HCT116 (cell line): ENCODE measurements around the gene GRPR. TPM values are rescaled to one million over a fixed set of nuclear protein-coding genes. Genes with fewer than 3 reads are reported as not detected.

Source experiments
- ATAC-seq: fragments of 200-7000 bp; cut with Tn5 transposase; 2 replicates; pipeline ENCODE4 v1.9.1; 2020; ENCODE audit warnings: mild to moderate bottlenecking, moderate library complexity
- BruUV-seq: library from RNA; stranded (reverse); fragments of 400-500 nt; replicated peaks from 2 replicates; lab custom pipeline; 2021; lab: Mats Ljungman, UMichigan
- CTCF ChIA-PET: fragments of 300-600 bp; sonication (Branson Sonifier 250); formaldehyde crosslinking; loops from one replicate; lab custom pipeline; 2021; ENCODE audit warnings: antibody characterized with exemption; lab: Charles Lee
- POLR2A ChIA-PET: fragments of 300-600, 350-600 bp; sonication (Branson Sonifier 250); formaldehyde crosslinking; loops from one replicate; lab custom pipeline; 2021; ENCODE audit warnings: antibody characterized with exemption; lab: Charles Lee
- RAD21 ChIA-PET, 2 experiments: fragments of 300-600 bp; sonication (Branson Sonifier 250); formaldehyde crosslinking; loops; one replicate each; lab custom pipeline; 2023; ENCODE audit warnings: low total read pairs in 2 of 2; ENCODE audit not compliant: uncharacterized antibody in 2 of 2, unreplicated experiment in 2 of 2, low non-redundant PET in 1 of 2; lab: Charles Lee
- DNase-seq: peaks from one replicate; pipeline ENCODE4 v3.0.0-alpha.2; 2010; ENCODE audit warnings: low read depth, low spot score
- H2AFZ ChIP-seq: fragments of 200-600 bp; shearing (Covaris generic), sonication (generic); 2 replicates; pipeline ENCODE4 v1.6.1; 2017; ENCODE audit warnings: low read depth, mixed run types, mixed read lengths, antibody characterized with exemption, low read length; ENCODE audit not compliant: poor library complexity, severe bottlenecking
- H3K27ac ChIP-seq: 2 replicates; pipeline ENCODE4 v1.5.1; 2012; ENCODE audit warnings: low read depth, low read length
- H3K27me3 ChIP-seq: fragments of 200-600 bp; sonication (generic); 2 replicates; pipeline ENCODE4 v1.6.1; 2016; ENCODE audit warnings: mixed run types, low read length, mixed read lengths; ENCODE audit not compliant: insufficient read depth
- H3K36me3 ChIP-seq, 2 experiments: fragments of 200-500 bp in 1 of 2; fragments of 200-600 bp in 1 of 2; sonication (Bioruptor generic) in 1 of 2; sonication (generic) in 1 of 2; 2 replicates each; pipeline versions ENCODE4 v1.5.1 to v1.6.1; 2014 to 2016; ENCODE audit warnings: low read length in 2 of 2, inconsistent platforms in 1 of 2, mixed read lengths in 1 of 2, mixed run types in 1 of 2; ENCODE audit not compliant: insufficient read depth in 2 of 2, control insufficient read depth in 1 of 2
- H3K4me1 ChIP-seq, 2 experiments: fragments of 200-600 bp in 1 of 2; sonication (generic) in 1 of 2; 2 replicates each; pipeline versions ENCODE4 v1.5.1 to v1.6.1; 2012 to 2017; ENCODE audit warnings: low read length in 2 of 2, inconsistent platforms in 1 of 2, mild to moderate bottlenecking in 1 of 2, mixed read lengths in 1 of 2, mixed run types in 1 of 2, moderate library complexity in 1 of 2; ENCODE audit not compliant: insufficient read depth in 2 of 2, control insufficient read depth in 1 of 2
- H3K4me2 ChIP-seq: fragments of 200-600 bp; sonication (generic); 2 replicates; pipeline ENCODE4 v1.6.1; 2017; ENCODE audit warnings: mixed run types, low read length, mixed read lengths
- H3K4me3 ChIP-seq, 2 experiments: fragments of 200-600 bp in 1 of 2; sonication (generic) in 1 of 2; replicated peaks in 1 of 2; 2 replicates each; pipeline ENCODE4 v1.5.1; 2011 to 2016; ENCODE audit warnings: low read length in 2 of 2, control low read depth in 1 of 2, low read depth in 1 of 2, mild to moderate bottlenecking in 1 of 2, mixed read lengths in 1 of 2, mixed run types in 1 of 2
- H3K79me2 ChIP-seq: fragments of 200-600 bp; sonication (generic); 2 replicates; pipeline ENCODE4 v1.6.1; 2017; ENCODE audit warnings: mild to moderate bottlenecking, mixed run types, low read length, moderate library complexity, mixed read lengths; ENCODE audit not compliant: insufficient read depth
- H3K9ac ChIP-seq: fragments of 200-600 bp; sonication (generic); 2 replicates; pipeline ENCODE4 v1.6.1; 2016; ENCODE audit warnings: low read length, mixed read lengths
- H3K9me2 ChIP-seq: fragments of 200-600 bp; sonication (generic), shearing (Covaris generic); 2 replicates; pipeline ENCODE4 v1.6.1; 2017; ENCODE audit warnings: mixed run types, mild to moderate bottlenecking, moderate library complexity; ENCODE audit not compliant: insufficient read depth
- H3K9me3 ChIP-seq, 2 experiments: fragments of 200-500 bp in 1 of 2; fragments of 200-600 bp in 1 of 2; sonication (Bioruptor generic) in 1 of 2; sonication (generic) in 1 of 2; 2 replicates each; pipeline ENCODE4 v1.6.1; 2014 to 2017; ENCODE audit warnings: low read length in 2 of 2, mixed read lengths in 2 of 2, inconsistent platforms in 1 of 2, low read depth in 1 of 2, mild to moderate bottlenecking in 1 of 2, mixed run types in 1 of 2, moderate library complexity in 1 of 2; ENCODE audit not compliant: control insufficient read depth in 1 of 2, insufficient read depth in 1 of 2
- H4K20me1 ChIP-seq: fragments of 200-600 bp; sonication (generic), shearing (Covaris generic); 2 replicates; pipeline ENCODE4 v1.6.1; 2017; ENCODE audit warnings: mixed run types, mild to moderate bottlenecking, moderate library complexity; ENCODE audit not compliant: insufficient read depth
- ATF3 ChIP-seq: IDR thresholded peaks from 2 replicates; pipeline ENCODE4 v1.6.1; 2012
- CBX3 ChIP-seq: IDR thresholded peaks from 2 replicates; pipeline ENCODE4 v1.6.1; 2012; ENCODE audit warnings: low read depth
- CEBPB ChIP-seq: IDR thresholded peaks from 2 replicates; pipeline ENCODE4 v1.6.1; 2012; ENCODE audit warnings: low read depth
- CTCF ChIP-seq, 3 experiments: fragments of 200-600 bp in 1 of 3; sonication (generic) in 1 of 3; IDR thresholded peaks in 2 of 3; conservative IDR thresholded peaks in 1 of 3; 2 replicates each; pipeline ENCODE4 v1.5.1; 2012 to 2017; ENCODE audit warnings: low read depth in 2 of 3, low read length in 2 of 3, antibody characterized with exemption in 1 of 3, borderline replicate concordance in 1 of 3, control low read depth in 1 of 3, mild to moderate bottlenecking in 1 of 3, mixed read lengths in 1 of 3, mixed run types in 1 of 3, moderate library complexity in 1 of 3; ENCODE audit not compliant: insufficient read depth in 1 of 3
- EGR1 ChIP-seq: IDR thresholded peaks from 2 replicates; pipeline ENCODE4 v1.6.1; 2012; ENCODE audit warnings: low read depth
- ELF1 ChIP-seq: IDR thresholded peaks from 2 replicates; pipeline ENCODE4 v1.6.1; 2012; ENCODE audit warnings: low read depth, borderline replicate concordance
- EZH2 ChIP-seq: fragments of 200-600 bp; sonication (generic); IDR thresholded peaks from 2 replicates; pipeline ENCODE4 v1.6.1; 2017; ENCODE audit warnings: antibody characterized with exemption, mixed run types
- EZH2phosphoT487 ChIP-seq: fragments of 200-600 bp; IDR thresholded peaks from 2 replicates; pipeline ENCODE4 v1.6.1; 2018; ENCODE audit warnings: antibody characterized with exemption, borderline replicate concordance
- JUND ChIP-seq: IDR thresholded peaks from 2 replicates; pipeline ENCODE4 v1.6.1; 2012
- POLR2A ChIP-seq: IDR thresholded peaks from 2 replicates; pipeline ENCODE4 v1.7.0; 2011; ENCODE audit warnings: borderline replicate concordance; ENCODE audit not compliant: insufficient read depth, insufficient read length; ENCODE audit errors: extremely low read depth
- POLR2AphosphoS5 ChIP-seq: IDR thresholded peaks from 2 replicates; pipeline ENCODE4 v1.6.1; 2011; ENCODE audit warnings: mild to moderate bottlenecking, low read depth, low read length, moderate library complexity
- RAD21 ChIP-seq: IDR thresholded peaks from 2 replicates; pipeline ENCODE4 v1.6.1; 2012; ENCODE audit warnings: low read depth, mild to moderate bottlenecking
- REST ChIP-seq: IDR thresholded peaks from 2 replicates; pipeline ENCODE4 v1.6.1; 2012; ENCODE audit warnings: low read depth
- SIN3A ChIP-seq: IDR thresholded peaks from 2 replicates; pipeline ENCODE4 v1.6.1; 2012; ENCODE audit warnings: low read depth
- SRF ChIP-seq: IDR thresholded peaks from 2 replicates; pipeline ENCODE4 v1.6.1; 2012; ENCODE audit warnings: low read depth
- TCF7L2 ChIP-seq: IDR thresholded peaks from 2 replicates; pipeline ENCODE4 v1.7.0; 2011; ENCODE audit warnings: borderline replicate concordance, inconsistent platforms; ENCODE audit not compliant: insufficient read depth, insufficient read length; ENCODE audit errors: extremely low read depth
- ZBTB33 ChIP-seq: IDR thresholded peaks from 2 replicates; pipeline ENCODE4 v1.6.1; 2011; ENCODE audit warnings: mild to moderate bottlenecking, low read length, moderate library complexity; ENCODE audit not compliant: insufficient replicate concordance; ENCODE audit errors: extremely low read depth
- ZFX ChIP-seq: fragments of 450-650 bp; IDR thresholded peaks from 2 replicates; pipeline ENCODE4 v1.6.1; 2017
- ZNF274 ChIP-seq: fragments of 200-500 bp; sonication (Bioruptor generic); IDR thresholded peaks from 2 replicates; pipeline ENCODE4 v1.6.1; 2014; ENCODE audit warnings: mild to moderate bottlenecking, low read depth, low read length, inconsistent platforms
- intact Hi-C: fragments of 100-400 bp; cut with micrococcal nuclease; formaldehyde crosslinking; loops from 2 replicates; pipeline ENCODE4 v1.10.0; 2022
- total RNA-seq: library from RNA; stranded (reverse); gene quantifications from one replicate; pipeline ENCODE4 v1.2.1, GENCODE V29; 2021; ENCODE audit not compliant: unreplicated experiment

GRPR gene
- total RNA-seq, 1 experiment from 2014 or later: 0.15 TPM

GRCh38 chrX:16077811-16078210 is 45.6 kb upstream of the GRPR start:
- ChIA-PET RAD21 (no interaction called here), CTCF (no interaction called here), POLR2A (no interaction called here)
- ATAC-seq (no peak), DNase-seq (no peak)
- Histone ChIP-seq H3K9me2 (no peaks in the 10 kb centered on the region), H3K9me3 (no peaks in the 10 kb centered on the region), H3K27me3 (no peaks in the 10 kb centered on the region), H3K27ac (no peak overlapping the region), H3K79me2 (no peaks in the 10 kb centered on the region), H4K20me1 (no peaks in the 10 kb centered on the region), H3K9ac (no peak overlapping the region), H2AFZ (no peak overlapping the region), H3K4me3 (no peak overlapping the region), H3K4me1 (no peaks in the 10 kb centered on the region), H3K4me2 (no peak overlapping the region), H3K36me3 (no peaks in the 10 kb centered on the region)
- intact Hi-C loops: no loop called here
- no TSS peak for BruUV-seq
- TF ChIP-seq CBX3 (no peak), SRF (no peak), ZBTB33 (no peak), POLR2AphosphoS5 (no peak), POLR2A (no peak), ZFX (no peak), ELF1 (no peak), ZNF274 (no peak), ATF3 (no peak), CTCF (IDR thresholded peaks at IDR 0.05 in 2 of 3, conservative IDR thresholded peaks at IDR 0.05 in 1 of 3; ENCODE audit: borderline replicate concordance in 1 of 3, insufficient read depth in 1 of 3, low read depth in 2 of 3, low read length in 2 of 3) (no peak), EGR1 (no peak), REST (no peak), EZH2 (no peak), EZH2phosphoT487 (no peak), TCF7L2 (no peak), JUND (no peak), RAD21 (no peak), SIN3A (no peak), CEBPB (no peak)
